H1 (cell line): ENCODE data around the gene SMAP1. TPM values are rescaled to one million over a fixed set of nuclear protein-coding genes. Genes with fewer than 3 reads are reported as not detected.

Source experiments
- CTCF ChIA-PET: fragments of 300-600 bp; sonication (Branson Sonifier 250); formaldehyde crosslinking; loops from one replicate; lab custom pipeline; 2021; ENCODE audit not compliant: partially characterized antibody; lab: Charles Lee
- POLR2A ChIA-PET: fragments of 300-600 bp; sonication (Branson Sonifier 250); formaldehyde crosslinking; loops from one replicate; lab custom pipeline; 2021; ENCODE audit warnings: inconsistent platforms; ENCODE audit not compliant: partially characterized antibody; lab: Charles Lee
- DNase-seq, 2 experiments: peaks; one replicate each; pipeline versions ENCODE4 v3.0.0 to v3.0.0-alpha.2; 2010 to 2022; ENCODE audit warnings: low spot score in 2 of 2, low read depth in 1 of 2, mixed read lengths in 1 of 2
- FAIRE-seq: peaks from 2 replicates; lab custom pipeline; 2011; peaks lifted over from hg19 to GRCh38; lab: Jason Lieb, UNC
- H2AFZ ChIP-seq: 2 replicates; pipeline ENCODE4 v1.8.1; 2012; ENCODE audit warnings: low read length, inconsistent platforms
- H2AK5ac ChIP-seq: 2 replicates; pipeline ENCODE4 v1.6.1; 2013; ENCODE audit warnings: low read depth, low read length
- H2BK120ac ChIP-seq: replicated peaks from 2 replicates; pipeline ENCODE3; 2013; ENCODE audit warnings: low read depth, low read length, inconsistent platforms
- H2BK12ac ChIP-seq: 2 replicates; pipeline ENCODE4 v1.6.1; 2013; ENCODE audit warnings: low read depth, low read length
- H2BK15ac ChIP-seq: 2 replicates; pipeline ENCODE4 v1.6.1; 2013; ENCODE audit warnings: low read length
- H2BK20ac ChIP-seq: 2 replicates; pipeline ENCODE4 v1.6.1; 2013; ENCODE audit warnings: low read length
- H2BK5ac ChIP-seq: 2 replicates; pipeline ENCODE4 v1.6.1; 2013; ENCODE audit warnings: low read depth, low read length
- H3K14ac ChIP-seq: 2 replicates; pipeline ENCODE4 v1.6.1; 2013; ENCODE audit warnings: inconsistent platforms; ENCODE audit not compliant: insufficient read length
- H3K18ac ChIP-seq: 2 replicates; pipeline ENCODE4 v1.6.1; 2013; ENCODE audit warnings: low read length; ENCODE audit errors: extremely low read depth
- H3K23ac ChIP-seq: 2 replicates; pipeline ENCODE4 v1.6.1; 2013; ENCODE audit warnings: inconsistent platforms; ENCODE audit not compliant: insufficient read length
- H3K23me2 ChIP-seq: 2 replicates; pipeline ENCODE4 v1.6.1; 2013; ENCODE audit warnings: low read depth, low read length
- H3K27ac ChIP-seq: 2 replicates; pipeline ENCODE4 v1.6.1; 2011; ENCODE audit warnings: low read depth, low read length, inconsistent platforms
- H3K27me3 ChIP-seq, 4 experiments: replicated peaks in 1 of 4; 1 replicate in 1 of 4; 2 replicates in 3 of 4; pipeline versions ENCODE4 v1.6.1 to v1.8.1; 2011 to 2013; ENCODE audit warnings: low read length in 3 of 4, mild to moderate bottlenecking in 3 of 4, inconsistent platforms in 2 of 4, mixed read lengths in 2 of 4, moderate library complexity in 1 of 4; ENCODE audit not compliant: control insufficient read depth in 3 of 4, insufficient read depth in 3 of 4; ENCODE audit errors: extremely low read depth in 1 of 4
- H3K36me3 ChIP-seq, 4 experiments: 2 replicates each; pipeline versions ENCODE4 v1.6.1 to v1.8.1; 2011 to 2013; ENCODE audit warnings: mild to moderate bottlenecking in 4 of 4, low read length in 3 of 4, moderate library complexity in 2 of 4, control low read depth in 1 of 4, inconsistent platforms in 1 of 4; ENCODE audit not compliant: insufficient read depth in 4 of 4, control insufficient read depth in 2 of 4
- H3K4ac ChIP-seq: replicated peaks from 2 replicates; pipeline ENCODE3; 2013; ENCODE audit warnings: low read length, low read depth, mixed read lengths, inconsistent platforms; ENCODE audit not compliant: insufficient read length
- H3K4me1 ChIP-seq, 4 experiments: replicated peaks in 1 of 4; 1 replicate in 1 of 4; 2 replicates in 3 of 4; pipeline versions ENCODE4 v1.6.1 to v1.8.1; 2011 to 2013; ENCODE audit warnings: low read length in 3 of 4, inconsistent platforms in 2 of 4, mixed read lengths in 1 of 4; ENCODE audit not compliant: insufficient read depth in 4 of 4, control insufficient read depth in 3 of 4
- H3K4me2 ChIP-seq, 2 experiments: 2 replicates each; pipeline versions ENCODE4 v1.6.1 to v1.8.1; 2011 to 2013; ENCODE audit warnings: low read depth in 2 of 2, low read length in 2 of 2, control low read depth in 1 of 2, inconsistent platforms in 1 of 2, mild to moderate bottlenecking in 1 of 2; ENCODE audit not compliant: insufficient read depth in 1 of 2
- H3K4me3 ChIP-seq, 4 experiments: fragments of 200-600, 300-600 bp in 1 of 4; sonication (generic), shearing (Covaris generic), sonication (Bioruptor Twin) in 1 of 4; 2 replicates each; pipeline versions ENCODE4 v1.5.1 to v1.8.1; 2011 to 2016; ENCODE audit warnings: low read length in 4 of 4, low read depth in 3 of 4, control low read depth in 2 of 4, inconsistent platforms in 2 of 4, mild to moderate bottlenecking in 2 of 4, mixed read lengths in 1 of 4, moderate library complexity in 1 of 4; ENCODE audit not compliant: insufficient read depth in 2 of 4; ENCODE audit errors: extremely low read depth in 1 of 4
- H3K56ac ChIP-seq: replicated peaks from 2 replicates; pipeline ENCODE3; 2013; ENCODE audit warnings: low read depth, mild to moderate bottlenecking, mixed read lengths, low read length, inconsistent platforms; ENCODE audit not compliant: insufficient read length
- H3K79me1 ChIP-seq: 2 replicates; pipeline ENCODE4 v1.6.1; 2013; ENCODE audit warnings: low read depth, low read length, control low read depth
- H3K79me2 ChIP-seq, 2 experiments: 2 replicates each; pipeline versions ENCODE4 v1.6.1 to v1.8.1; 2012 to 2013; ENCODE audit warnings: low read length in 2 of 2, mild to moderate bottlenecking in 2 of 2, inconsistent platforms in 1 of 2; ENCODE audit not compliant: insufficient read depth in 2 of 2, control insufficient read depth in 1 of 2
- H3K9ac ChIP-seq, 4 experiments: replicated peaks in 1 of 4; 1 replicate in 1 of 4; 2 replicates in 3 of 4; pipeline versions ENCODE4 v1.6.1 to v1.8.1; 2011 to 2013; ENCODE audit warnings: low read depth in 3 of 4, low read length in 3 of 4, control low read depth in 2 of 4, mild to moderate bottlenecking in 2 of 4, moderate library complexity in 2 of 4, inconsistent platforms in 1 of 4; ENCODE audit errors: extremely low read depth in 1 of 4
- H3K9me3 ChIP-seq, 2 experiments: 2 replicates each; pipeline versions ENCODE4 v1.6.1 to v1.8.1; 2012 to 2013; ENCODE audit warnings: mild to moderate bottlenecking in 2 of 2, moderate library complexity in 2 of 2, control low read depth in 1 of 2, inconsistent platforms in 1 of 2, low read depth in 1 of 2, low read length in 1 of 2, mixed read lengths in 1 of 2; ENCODE audit not compliant: insufficient read depth in 2 of 2
- H4K20me1 ChIP-seq, 2 experiments: replicated peaks in 1 of 2; 2 replicates each; pipeline versions ENCODE3 to v1.8.1; 2011 to 2013; ENCODE audit warnings: inconsistent platforms in 2 of 2, low read length in 2 of 2, mild to moderate bottlenecking in 1 of 2; ENCODE audit not compliant: insufficient read depth in 2 of 2, control insufficient read depth in 1 of 2
- H4K5ac ChIP-seq: 2 replicates; pipeline ENCODE4 v1.6.1; 2013; ENCODE audit warnings: low read length, low read depth, mixed read lengths, inconsistent platforms; ENCODE audit not compliant: insufficient read length
- H4K8ac ChIP-seq: 2 replicates; pipeline ENCODE4 v1.8.0; 2013; ENCODE audit warnings: mild to moderate bottlenecking, moderate library complexity, low read length, inconsistent platforms; ENCODE audit not compliant: insufficient read depth; ENCODE audit errors: extremely low read depth
- H4K91ac ChIP-seq: replicated peaks from 2 replicates; pipeline ENCODE3; 2013; ENCODE audit warnings: low read length, mixed read lengths, inconsistent platforms; ENCODE audit not compliant: insufficient read length
- ATF2 ChIP-seq: IDR thresholded peaks from 2 replicates; pipeline ENCODE4 v1.6.1; 2012; ENCODE audit warnings: low read length, inconsistent platforms
- ATF3 ChIP-seq: IDR thresholded peaks from 2 replicates; pipeline ENCODE4 v1.6.1; 2011; ENCODE audit warnings: low read depth, mild to moderate bottlenecking, low read length; ENCODE audit not compliant: insufficient read depth
- JUN ChIP-seq: IDR thresholded peaks from 2 replicates; pipeline ENCODE4 v1.6.1; 2011; ENCODE audit warnings: low read depth, mild to moderate bottlenecking, improper control_type of control experiment, low read length
- SIN3A ChIP-seq, 2 experiments: IDR thresholded peaks in 1 of 2; conservative IDR thresholded peaks in 1 of 2; 2 replicates each; pipeline ENCODE4 v1.6.1; 2011 to 2012; ENCODE audit warnings: low read length in 2 of 2, improper control_type of control experiment in 1 of 2, low read depth in 1 of 2, mild to moderate bottlenecking in 1 of 2
- SIX5 ChIP-seq: IDR thresholded peaks from 2 replicates; pipeline ENCODE4 v1.6.1; 2011; ENCODE audit warnings: mild to moderate bottlenecking, low read depth, low read length
- ZNF274 ChIP-seq: IDR thresholded peaks from 2 replicates; pipeline ENCODE4 v1.7.0; 2012; ENCODE audit warnings: low read length, borderline replicate concordance; ENCODE audit errors: extremely low read depth
- WGBS, 2 experiments: shearing (Covaris generic) in 1 of 2; methylation state at CpG; one replicate each; pipeline versions ENCODE4 v1.1.6 to v1.1.7; 2013 to 2015; ENCODE audit warnings: low lambda C conversion rate in 2 of 2, mixed read lengths in 2 of 2, inconsistent platforms in 1 of 2, low coverage in 1 of 2, missing lambda C conversion rate in 1 of 2; ENCODE audit not compliant: insufficient replicate concordance in 2 of 2, insufficient coverage in 1 of 2, insufficient read length in 1 of 2; ENCODE audit errors: extremely low coverage in 1 of 2, missing lambda C conversion rate in 1 of 2; 5-methylcytosine and 5-hydroxymethylcytosine counted together
- polyA plus RNA-seq, 7 experiments: library from polyadenylated mRNA; depleted of rRNA in 3 of 7; stranded (reverse) in 5 of 7; unstranded in 2 of 7; fragments of >200 nt in 5 of 7; fragments of 200-250 nt in 2 of 7; gene quantifications; 1 replicate in 5 of 7; 2 replicates in 1 of 7; 4 replicates in 1 of 7; pipeline versions ENCODE4 v1.2.1 to v1.2.3, GENCODE V29; 2011 to 2013; ENCODE audit warnings: missing spikeins in 2 of 7, mixed read lengths in 2 of 7
- total RNA-seq: library from RNA; stranded (reverse); fragmentation: NEBNext Ultra II Directional; extraction: Animal tissue kit (Norgen Biotek cat#: 25700); gene quantifications from 2 replicates; pipeline ENCODE4 v1.2.1, GENCODE V29; 2021

The SMAP1 gene
- total and polyA plus RNA-seq, 2 of the 8 experiments (the other 6 are each of a cell fraction or from before 2014, with no cell fraction given), result 18.8 to 32.4 TPM

GRCh38 chr6:70842541-70842940 lies 174.9 kb downstream of the SMAP1 start:
- 90% methylated on average over 8 of the region's 8 CpGs; no CpG with 5 or more reads in 1 of the 2 experiments for WGBS, 2 experiments
- DNase-seq (no peak), FAIRE-seq (no peak)
- H2BK15ac ChIP-seq, result no peak overlapping the region
- H2AK5ac ChIP-seq, result no peak overlapping the region
- no peak overlapping the region for H3K4me2 ChIP-seq
- no peak overlapping the region for H2AFZ ChIP-seq
- no peaks in the 10 kb centered on the region; a peak in 1 of 4 replicates for H3K9me3 ChIP-seq
- peaks cover 0 to 3% (median 0%) of the 10 kb centered on the region in 4 experiments; a peak in 2 of 7 replicates for H3K4me1 ChIP-seq
- H3K4me3 ChIP-seq, result no peak overlapping the region
- no peaks in the 10 kb centered on the region for H3K79me2 ChIP-seq
- no peaks in the 10 kb centered on the region for H4K20me1 ChIP-seq
- H3K79me1 ChIP-seq, result no peaks in the 10 kb centered on the region
- H3K14ac ChIP-seq, result no peak overlapping the region
- H2BK12ac ChIP-seq, result no peak overlapping the region
- no peak overlapping the region for H3K23ac ChIP-seq
- TF ChIP-seq JUN, result no peak
- TF ChIP-seq ATF2, result no peak
- no peak for TF ChIP-seq SIN3A (conservative IDR thresholded peaks at IDR 0.05 in 1 of 2, IDR thresholded peaks at IDR 0.05 in 1 of 2; ENCODE audit: low read depth in 1 of 2, low read length in 2 of 2)
- no peak for TF ChIP-seq SIX5
- no peak for TF ChIP-seq ATF3
- no peak for TF ChIP-seq ZNF274
- H3K27me3 ChIP-seq, result no peaks in the 10 kb centered on the region
- H3K9ac ChIP-seq, result no peak overlapping the region
- H3K56ac ChIP-seq, result no peak overlapping the region
- POLR2A ChIA-PET, result no interaction called here
- no peak overlapping the region for H3K4ac ChIP-seq
- no peak overlapping the region for H4K91ac ChIP-seq
- no peak overlapping the region for H2BK120ac ChIP-seq
- H3K18ac ChIP-seq, result no peak overlapping the region
- CTCF ChIA-PET, result interaction anchor here (1.3 kb wide), 1 partner anchor 42 kb away, joined by 5 read pairs; no protein-coding TSS in a partner anchor
- H2BK5ac ChIP-seq, result no peak overlapping the region
- no peak overlapping the region for H2BK20ac ChIP-seq
- H3K23me2 ChIP-seq, result no peaks in the 10 kb centered on the region
- no peak overlapping the region for H4K5ac ChIP-seq
- no peak overlapping the region for H3K27ac ChIP-seq
- no peaks in the 10 kb centered on the region; a peak in 1 of 8 replicates for H3K36me3 ChIP-seq
- H4K8ac ChIP-seq, result no peak overlapping the region
